NCI-H510A (cell line): ENCODE results near the gene CENPP.
"Not testable (repeated sequence)": the region's sequence is repeated elsewhere in the genome, so short reads cannot be mapped to it uniquely, and the experiment has no call there.

ENCODE experiments used
- DNase-seq: peaks from one replicate; lab custom pipeline; 2025; lab: John Stamatoyannopoulos, UW

CENPP gene

DNA sequence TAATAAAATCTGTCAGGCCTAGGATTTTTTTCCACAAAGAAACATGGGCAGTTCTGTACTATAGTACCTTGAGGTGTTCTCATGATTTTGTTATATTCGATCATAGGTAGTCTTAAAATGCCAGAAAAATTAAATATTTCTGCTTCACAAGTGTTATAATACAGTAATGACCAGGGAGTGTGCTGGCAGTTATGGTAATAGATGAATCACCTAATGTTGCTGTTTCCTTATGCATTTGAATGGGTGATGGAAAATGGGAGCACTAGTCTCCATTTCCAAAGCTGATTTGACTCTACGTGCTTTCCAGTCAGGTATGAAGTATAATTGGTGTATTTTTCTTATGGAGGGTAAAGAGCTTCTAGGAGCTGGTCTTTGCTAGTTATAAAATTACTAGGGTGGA lies 54.9 kb downstream of the CENPP start:
- DNase-seq, result no peak

DNA sequence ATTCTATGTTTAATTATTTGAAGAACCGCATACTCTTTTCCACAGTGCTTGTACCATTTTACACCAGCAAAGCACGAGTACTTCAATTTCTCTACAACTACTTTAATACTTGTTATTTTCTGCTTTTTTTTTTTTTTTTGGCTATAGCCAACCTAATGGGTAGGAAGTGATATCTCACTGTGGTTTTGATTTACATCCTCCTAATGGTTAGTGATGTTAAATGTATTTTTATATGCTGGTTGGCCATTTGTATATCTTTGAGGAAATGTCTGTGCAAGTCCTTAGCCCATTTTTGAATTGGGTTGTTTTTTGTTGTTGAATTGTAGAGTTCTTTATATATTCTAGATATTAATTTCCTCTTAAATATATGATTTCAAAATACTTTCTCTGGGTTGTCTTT lies 56.0 kb downstream of the CENPP start:
- DNase-seq, result no peak

DNA sequence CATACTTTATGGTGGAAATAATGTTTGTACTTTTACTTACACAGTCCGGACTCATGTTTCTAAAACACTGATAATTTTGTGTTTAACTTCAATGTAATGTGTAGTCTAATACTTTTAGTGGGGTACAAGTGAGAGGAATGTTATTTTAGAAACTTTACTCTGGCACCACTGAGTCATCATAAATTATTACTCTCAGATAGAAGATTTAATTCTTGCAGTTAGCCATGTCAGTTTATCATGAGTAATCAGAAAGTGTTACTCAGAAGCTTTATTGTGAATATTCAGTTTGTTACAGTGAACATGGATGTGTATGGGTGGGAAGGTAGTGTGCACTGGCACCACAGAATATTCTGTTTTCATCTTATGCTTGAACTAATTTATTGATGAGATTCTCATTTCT lies 58.6 kb downstream of the CENPP start:
- DNase-seq, result no peak

DNA sequence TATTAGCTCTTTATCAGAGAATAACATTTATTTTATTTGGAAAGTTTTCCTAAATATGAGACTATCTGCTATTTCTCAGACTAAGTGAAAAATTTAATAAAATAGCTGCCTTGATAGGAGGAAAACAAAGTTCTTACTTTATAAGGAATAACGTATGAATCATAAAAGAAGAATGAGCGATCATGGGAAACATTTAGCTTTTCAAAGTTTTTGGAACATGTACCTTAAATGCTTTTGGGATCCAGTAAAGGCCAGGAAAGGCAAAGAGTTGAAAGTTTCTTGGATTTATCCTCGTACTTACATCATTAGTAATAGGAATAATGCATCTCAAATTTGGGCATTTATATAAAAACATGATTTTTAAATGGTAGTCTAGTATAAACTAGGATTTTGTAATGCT lies 59.2 kb downstream of the CENPP start:
- no peak for DNase-seq

DNA sequence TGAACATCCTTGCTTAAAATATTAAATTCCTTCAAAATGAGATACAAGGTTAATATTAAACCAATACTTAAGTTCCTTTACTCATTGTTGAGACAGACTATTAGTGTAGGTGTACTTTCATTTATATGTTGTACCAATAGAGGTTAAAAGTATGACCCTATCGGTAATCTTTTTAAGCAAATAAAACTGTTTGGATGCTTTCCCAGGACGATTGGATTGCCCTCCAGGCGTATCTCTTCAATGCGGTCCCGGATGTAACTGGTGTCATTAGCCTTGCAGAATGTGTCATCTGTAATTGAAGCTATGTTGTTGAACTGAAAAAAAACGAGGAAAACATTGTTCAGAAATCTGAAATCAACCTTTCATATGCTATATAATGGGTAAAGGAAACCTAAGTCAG lies 59.7 kb downstream of the CENPP start:
- no peak for DNase-seq

DNA sequence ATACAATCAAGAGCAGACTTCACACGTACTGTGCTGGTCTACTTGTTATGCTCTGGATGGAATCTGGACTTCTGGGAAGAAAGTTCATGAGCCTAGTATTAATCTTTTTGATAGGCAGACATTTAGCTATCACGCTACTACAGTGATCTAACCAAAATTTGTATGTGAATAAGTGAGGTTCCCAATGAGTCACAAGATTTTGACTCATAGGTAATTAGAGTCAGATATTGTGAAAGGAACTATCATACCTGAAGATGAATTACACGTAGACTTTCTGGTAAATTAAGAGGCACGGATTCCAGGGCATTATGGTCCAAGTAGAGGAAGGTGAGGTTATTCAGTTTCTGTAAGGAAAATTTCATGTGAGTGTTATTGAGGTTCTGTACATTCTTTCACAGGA lies 60.2 kb downstream of the CENPP start:
- no peak for DNase-seq

DNA sequence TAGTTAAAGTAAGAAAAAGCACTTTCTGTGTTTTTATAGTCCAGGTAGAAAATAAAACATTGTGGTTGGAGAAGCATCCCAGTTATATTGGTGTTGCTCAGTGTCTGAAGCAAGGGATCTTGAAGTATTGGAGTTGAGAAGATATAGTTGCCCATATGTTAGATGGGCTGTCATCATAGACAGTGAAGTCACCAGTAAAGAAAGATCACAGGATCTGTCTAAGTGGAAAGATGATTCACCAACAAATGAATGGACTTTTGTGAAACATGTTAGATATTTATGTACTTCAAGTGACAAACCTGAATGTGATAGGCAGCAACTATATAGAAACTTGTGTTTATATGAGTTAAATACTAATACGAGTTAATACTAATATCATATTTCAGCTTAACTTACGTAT lies 66.9 kb downstream of the CENPP start:
- no peak for DNase-seq

DNA sequence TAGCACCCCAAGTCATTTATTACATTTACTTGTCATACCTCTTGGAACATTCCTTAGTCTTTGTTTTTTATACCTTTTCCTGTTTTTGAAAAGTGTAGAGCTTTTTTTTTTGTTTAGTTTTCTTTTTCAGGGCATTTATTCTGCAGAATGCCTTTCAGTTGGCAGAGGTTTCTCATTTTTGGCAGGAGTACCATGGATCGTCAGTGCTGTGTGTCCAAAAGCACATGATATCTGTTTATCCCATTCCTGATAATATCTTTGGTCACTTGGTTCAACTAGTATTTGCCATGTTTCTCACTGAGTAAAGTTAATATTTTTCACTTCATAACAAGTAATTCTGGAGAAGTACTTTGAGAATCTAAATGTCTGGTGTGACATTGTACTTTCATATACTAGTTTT lies 67.9 kb downstream of the CENPP start:
- DNase-seq, result no peak

DNA sequence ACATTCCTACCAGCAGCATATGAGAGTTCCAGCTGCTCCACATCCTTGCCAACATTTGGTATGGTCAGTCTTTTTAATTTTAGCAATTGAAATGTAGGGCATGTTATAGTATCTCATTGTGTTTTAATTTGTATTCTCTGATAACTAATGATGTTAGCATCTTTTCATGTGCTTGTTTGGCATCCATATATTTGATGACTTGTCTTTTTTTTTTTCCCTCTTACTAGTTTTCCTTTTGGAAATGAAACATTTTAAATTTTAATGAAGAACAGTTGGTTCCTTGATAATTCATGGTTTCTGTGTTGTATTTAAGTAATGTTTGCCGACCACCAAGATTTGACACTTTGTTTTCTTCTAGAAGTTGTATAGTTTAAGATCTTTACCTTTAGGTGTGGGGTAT lies 69.9 kb downstream of the CENPP start:
- DNase-seq, result no peak

DNA sequence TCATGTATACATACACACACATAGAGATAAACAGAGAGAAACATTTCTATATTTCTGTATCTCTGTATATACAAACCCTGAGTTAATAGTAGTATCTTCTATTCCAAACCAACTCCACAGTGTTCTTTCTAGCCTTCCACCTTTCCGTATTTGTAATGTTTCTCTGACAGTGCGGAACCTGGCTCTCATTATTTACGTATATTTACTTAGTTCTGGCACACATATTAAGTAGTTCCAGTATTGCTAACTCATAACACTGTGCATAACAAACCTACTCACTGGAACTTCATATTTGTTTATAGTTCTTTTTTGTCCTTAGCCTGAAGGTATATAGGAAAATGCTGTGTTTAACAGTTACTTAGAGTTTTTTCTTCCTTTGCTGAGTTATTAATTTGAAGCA lies 72.1 kb downstream of the CENPP start:
- no peak for DNase-seq

DNA sequence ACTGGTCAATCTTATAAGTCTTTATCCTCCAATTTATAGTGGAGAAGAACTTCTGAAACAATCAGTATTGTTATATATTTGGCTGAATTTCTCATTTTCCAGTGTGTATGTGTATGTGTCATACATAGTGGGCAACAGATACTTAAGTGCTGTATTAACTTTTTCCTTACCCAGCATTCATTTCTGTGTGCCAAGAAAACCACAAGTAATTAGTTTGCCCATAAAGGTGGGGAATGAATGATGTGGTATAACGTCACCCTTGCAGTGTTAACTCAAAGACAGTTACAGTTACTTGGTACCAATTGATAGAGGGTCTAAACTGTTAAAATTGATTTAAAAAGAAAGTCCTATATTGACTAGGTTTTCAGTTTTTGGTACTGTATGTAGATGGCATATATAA lies 76.6 kb downstream of the CENPP start:
- DNase-seq, result no peak

DNA sequence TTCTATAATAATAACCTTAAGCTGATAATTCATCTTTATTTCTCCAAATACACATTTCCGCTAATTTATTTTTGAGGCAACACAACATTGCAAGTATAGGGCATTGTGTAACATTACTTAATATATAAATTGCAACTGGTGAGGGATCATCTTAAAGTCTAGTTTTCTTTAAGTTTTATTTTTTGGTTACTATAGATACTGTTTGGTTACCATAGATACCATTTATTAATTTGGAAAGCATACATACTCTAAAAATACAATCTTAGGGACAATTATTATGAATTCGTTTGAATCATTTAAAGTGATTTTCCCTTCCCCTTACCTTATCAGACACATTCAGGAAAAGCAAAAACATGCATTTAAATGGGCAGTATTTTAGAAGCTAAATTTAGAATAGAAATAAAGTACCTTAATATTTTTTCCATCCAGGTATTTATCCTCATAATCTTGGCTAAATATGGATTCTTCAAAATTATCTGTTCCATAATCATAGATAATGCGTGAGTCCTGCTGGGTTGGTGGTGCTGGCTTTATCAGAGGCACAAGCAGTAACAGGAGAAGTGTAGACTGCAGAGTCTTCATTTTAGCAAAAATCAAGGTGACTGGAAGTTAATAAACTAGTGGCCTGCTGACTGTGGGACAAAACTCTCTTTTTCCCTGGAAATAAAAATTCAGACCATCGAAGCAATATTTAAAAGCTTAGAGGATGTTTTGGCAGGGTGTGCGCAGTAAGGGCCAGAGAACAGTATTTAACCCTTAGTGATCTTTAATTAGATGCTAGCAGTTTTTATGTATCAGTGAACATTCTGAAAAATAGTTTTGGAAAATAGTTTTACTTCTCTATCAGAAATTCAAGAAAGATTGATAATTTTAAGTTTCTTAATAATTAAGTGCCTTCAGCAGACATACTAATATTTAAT lies 77.3 kb downstream of the CENPP start:
- no peak for DNase-seq

DNA sequence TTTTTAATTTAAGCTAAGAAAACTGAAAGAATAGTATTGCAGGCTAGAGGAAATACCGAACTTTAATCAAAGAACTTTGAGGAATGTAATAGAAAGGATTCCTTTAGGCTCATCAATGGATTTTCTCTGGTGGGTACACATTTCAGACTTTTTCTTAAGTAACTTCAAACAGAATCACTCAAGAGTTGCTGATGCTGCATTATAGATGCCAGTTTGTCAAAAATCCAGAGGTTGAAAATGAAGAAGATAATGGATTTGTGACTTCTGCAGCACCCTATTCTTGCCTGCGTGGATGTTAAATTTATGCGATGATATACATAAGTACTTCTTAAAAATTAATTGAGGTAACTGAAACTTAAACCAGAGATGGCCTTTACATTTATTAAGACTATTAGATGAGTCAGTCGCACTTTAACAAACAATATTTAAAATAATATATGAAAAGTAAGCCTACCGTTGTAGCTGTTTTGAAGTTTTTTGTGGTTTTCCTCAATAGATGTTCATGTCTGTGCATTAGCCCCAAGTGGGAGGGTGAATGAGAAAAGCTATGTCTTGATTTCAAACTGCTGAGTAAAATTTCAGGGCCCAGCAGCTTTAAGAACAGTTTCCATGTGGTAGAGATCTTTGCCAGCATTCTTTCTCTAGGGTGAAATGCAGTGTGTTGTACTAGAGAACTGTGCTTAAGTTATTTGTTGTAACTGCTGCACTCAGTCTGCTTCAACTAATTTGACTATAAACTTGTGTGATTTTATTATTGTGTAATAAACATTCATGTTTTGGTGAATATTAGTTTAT lies 78.5 kb downstream of the CENPP start, which contains the start of gene OGN:
TSS of gene OGN (minus strand) at position 537 of the 795 bp plus-strand sequence. CDS start 1,171 bp downstream, outside the sequence.
- DNase-seq, result no peak

DNA sequence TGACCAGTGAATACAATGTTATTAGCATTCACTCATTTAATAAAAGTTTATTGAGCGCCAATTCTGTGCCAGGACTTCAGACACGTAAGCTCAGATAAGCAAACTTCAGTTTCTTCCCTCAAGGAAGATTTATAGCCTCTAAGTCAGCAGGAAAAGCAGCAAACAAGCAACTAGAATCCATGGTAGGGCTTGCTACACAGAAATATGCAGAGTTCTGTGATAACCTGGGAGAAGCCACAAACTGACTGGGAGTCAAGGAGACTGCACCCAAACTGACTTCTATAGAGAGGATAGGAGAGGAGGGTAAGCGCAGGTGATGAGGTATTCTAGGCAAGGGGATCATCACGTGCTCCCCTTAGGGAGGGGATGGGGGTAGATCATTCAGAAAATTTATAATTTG lies 80.1 kb downstream of the CENPP start:
- DNase-seq, result no peak

DNA sequence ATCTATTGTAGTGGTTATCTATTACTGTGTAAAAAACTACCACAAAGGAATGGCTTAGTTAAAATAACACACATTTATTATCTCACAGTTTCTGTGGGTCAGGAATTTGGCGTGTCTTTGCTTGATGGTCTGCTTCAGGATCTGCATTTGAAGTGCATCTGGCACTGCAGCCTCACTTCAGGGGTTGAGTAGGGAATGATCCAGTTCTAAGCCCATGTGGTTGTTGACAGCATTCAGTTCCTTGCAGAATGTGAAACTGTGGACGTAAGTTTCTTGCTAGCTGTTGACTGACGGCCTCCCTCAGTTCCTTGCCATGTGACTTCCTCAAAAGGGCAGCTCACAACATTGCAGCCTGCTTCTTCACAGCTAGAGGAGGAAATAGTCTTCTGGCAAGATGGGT lies 80.7 kb downstream of the CENPP start:
- DNase-seq, result no peak

DNA sequence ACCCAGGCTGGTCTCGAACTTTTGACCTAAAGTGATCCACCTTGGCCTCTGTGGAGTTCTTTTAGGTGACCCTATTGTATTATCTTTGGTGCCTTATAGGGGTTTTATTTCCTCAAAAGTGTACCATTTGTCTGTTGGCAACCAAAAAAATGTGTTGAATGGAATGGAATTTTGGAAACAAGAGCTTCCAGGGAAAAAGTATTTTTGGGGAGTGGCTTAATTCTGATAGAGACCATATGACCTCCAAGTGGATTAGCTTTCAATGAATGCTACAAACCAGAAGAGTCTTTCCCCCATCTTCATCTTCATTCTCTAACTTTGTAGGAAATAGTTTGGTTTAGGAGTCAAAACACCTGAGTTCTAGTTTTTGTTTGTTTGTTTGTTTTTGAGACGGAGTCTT lies 82.1 kb downstream of the CENPP start:
- DNase-seq, result no peak

DNA sequence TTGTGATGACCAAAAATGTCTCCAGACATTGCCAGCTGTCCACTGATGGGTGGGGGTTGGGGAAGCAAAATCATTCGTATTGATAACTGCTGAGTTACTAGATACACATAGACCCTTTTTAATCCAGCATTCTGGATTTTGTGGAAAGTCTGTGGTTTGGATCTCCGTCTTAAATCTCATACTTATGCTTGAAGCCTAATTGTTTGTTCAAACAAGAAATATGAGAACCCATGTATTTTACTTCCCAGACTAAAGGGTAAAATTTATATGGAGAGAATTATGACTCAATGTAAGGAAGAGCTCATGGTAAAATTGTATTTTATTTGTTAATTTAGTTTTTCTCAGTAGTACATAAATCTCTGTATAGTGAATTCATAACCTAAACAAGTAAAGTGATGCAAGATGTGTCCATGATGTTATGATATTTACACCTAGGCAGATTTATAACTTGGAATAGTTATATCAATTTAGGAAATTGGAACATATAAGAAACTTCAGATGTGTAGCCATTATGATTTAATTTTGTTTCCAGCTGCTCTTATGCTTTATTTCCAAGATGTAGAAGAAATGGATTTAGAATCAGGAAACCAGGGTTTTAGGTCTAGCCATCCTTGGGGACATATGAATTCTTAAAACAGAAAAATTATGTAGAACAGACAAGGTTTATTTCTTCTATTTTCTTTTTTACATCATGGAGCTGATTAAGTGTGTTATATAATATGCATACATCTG lies 83.2 kb downstream of the CENPP start:
- no peak for DNase-seq

DNA sequence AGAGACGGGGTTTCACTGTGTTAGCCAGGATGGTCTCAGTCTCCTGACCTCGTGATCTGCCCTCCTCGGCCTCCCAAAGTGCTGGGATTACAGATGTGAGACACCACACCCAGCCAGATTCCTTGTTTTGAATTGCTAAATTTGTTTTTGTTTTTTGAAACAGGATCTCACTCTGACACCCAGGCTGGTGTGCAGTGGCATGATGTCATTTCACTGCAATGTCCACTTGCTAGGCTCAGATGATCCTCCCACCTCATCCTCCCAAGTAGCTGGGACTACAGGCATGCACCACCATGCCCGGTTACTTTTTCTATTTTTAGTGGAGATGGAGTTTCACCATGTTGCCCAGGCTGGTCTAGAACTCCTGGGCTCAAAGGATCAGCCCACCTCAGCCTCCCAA lies 85.4 kb downstream of the CENPP start:
- DNase-seq, result not testable (repeated sequence)

DNA sequence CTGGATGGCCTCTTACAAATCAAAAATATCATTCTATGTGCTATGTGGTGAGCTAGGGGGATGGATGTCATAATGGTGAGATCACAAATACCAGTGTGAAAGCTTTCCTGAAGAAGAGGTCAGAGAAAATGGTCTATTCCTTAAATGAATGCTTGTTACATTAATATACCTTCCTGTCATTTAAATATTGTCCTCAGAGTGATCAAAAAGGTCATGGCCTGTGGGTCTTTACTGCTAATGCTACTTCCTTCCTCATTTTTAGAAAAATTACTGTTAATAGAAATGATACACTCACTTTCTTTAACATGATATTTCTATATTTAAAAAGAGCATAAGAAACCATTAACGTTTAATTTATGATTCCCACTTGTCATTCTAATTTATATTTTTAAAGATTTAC lies 88.8 kb downstream of the CENPP start:
- no peak for DNase-seq

DNA sequence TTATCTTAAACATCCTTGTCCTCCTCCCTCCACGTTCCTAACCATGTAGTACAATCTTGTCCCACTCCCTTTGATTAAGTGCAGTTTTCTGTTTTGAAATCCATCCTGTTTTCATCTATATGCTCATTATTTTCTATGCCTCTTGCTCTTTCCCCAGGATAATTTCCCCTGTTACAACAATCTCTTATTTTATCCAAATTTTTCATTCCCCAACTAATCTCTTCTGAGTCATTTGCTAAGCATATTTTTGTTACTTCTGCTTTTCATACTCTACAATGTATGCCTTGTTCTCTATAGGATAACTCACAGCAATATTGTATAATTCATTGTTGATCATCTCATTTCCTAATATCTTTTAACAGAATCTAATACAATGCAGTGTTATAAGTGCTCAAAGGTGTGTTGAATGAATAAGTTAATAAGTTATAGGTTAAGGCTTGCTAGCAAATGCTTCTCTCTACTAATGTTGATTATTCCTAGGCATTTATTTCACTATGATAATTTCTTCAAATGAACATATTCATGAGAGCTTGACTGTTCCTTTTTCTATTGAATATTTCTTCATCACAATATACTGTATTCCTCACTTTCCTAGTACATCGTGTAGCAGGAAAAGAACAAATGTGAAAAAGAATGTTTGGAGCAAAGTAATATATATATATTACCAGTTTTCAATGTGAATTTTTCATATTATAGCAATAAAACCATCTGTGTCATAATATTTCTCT lies 97.0 kb downstream of the CENPP start:
- no peak for DNase-seq

DNA sequence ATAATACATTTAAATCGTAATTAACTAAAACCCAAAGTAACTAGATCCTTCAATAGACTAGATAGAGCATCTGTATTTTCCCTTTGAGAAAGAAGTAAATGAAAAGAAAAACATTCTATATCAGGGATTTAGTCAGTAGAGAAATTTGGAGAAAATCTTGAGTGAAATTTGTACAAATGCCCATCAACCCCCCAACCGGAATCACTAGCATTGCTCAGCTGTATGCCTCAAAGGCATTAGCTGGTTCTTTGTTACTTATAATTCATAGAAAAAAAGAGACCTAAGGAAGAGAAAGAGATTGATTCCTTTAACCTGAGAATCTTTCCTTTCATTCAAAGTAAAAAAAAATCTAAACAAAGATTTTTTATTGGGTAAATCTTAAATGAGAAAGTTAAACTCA lies 97.9 kb downstream of the CENPP start:
- no peak for DNase-seq

DNA sequence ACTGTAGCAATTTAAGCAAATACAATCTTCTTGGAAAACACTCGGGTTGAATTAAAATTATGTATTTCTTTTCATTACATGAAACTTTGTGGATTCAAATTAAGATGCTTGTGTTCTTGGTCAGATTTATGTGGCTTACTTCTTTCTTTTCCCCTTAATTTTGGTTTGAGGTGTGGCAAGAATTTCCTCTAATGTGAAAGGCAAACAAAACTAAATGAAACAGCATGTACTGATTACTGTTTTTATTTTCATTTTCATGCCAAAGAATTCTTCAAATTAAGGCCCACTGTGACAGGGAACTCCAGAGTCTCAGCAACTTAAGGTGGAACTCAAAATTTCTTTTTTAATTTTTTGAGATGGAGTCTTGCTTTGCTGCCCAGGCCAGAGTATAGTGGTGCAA lies 98.6 kb downstream of the CENPP start, which contains the start of gene OMD:
TSS of gene OMD (minus strand) at position 132 of the 400 bp plus-strand sequence. CDS start 6,913 bp downstream, outside the sequence.
- no peak for DNase-seq
